Measurements from ENCODE around the gene NID1.

Gene NID1

DNA sequence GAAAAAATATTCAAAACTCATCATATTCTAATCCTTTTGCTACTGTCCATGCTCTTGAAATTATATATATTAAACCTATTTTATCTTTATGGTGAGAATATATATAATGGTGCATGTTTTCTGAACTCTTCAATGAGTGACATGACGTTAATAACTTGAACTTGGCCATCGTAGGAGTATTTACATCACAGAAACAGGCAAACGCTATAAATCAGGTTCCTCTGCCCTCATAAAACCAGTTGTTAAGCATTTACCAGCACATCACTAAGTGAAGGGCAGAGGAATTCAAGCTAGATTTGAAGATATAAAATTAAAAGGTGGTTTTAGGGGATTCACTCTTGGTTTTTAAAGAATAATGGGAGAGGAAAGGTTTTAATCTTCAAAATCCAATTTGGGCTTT, 20.5 kb downstream of the NID1 start:
- no peak for DNase-seq (ENCODE audit: low read depth, low spot score)
- H3K4me3 ChIP-seq (ENCODE audit: low read length): no peak overlapping the region
- no peaks in the 10 kb centered on the region for H3K36me3 ChIP-seq (ENCODE audit: control insufficient read depth, insufficient read depth, low read length)
- no CpG with 5 or more reads among the region's 3 CpGs for WGBS (ENCODE audit: insufficient coverage, insufficient read length)
- H3K4me1 ChIP-seq (ENCODE audit: control insufficient read depth, insufficient read depth, low read length): no peaks in the 10 kb centered on the region
- H3K9me3 ChIP-seq (ENCODE audit: control insufficient read depth, insufficient read depth, low read length): no peaks in the 10 kb centered on the region
- H3K27me3 ChIP-seq (ENCODE audit: control insufficient read depth, insufficient read depth, low read length): no peaks in the 10 kb centered on the region
- H3K27ac ChIP-seq (ENCODE audit: low read length): no peak overlapping the region

DNA sequence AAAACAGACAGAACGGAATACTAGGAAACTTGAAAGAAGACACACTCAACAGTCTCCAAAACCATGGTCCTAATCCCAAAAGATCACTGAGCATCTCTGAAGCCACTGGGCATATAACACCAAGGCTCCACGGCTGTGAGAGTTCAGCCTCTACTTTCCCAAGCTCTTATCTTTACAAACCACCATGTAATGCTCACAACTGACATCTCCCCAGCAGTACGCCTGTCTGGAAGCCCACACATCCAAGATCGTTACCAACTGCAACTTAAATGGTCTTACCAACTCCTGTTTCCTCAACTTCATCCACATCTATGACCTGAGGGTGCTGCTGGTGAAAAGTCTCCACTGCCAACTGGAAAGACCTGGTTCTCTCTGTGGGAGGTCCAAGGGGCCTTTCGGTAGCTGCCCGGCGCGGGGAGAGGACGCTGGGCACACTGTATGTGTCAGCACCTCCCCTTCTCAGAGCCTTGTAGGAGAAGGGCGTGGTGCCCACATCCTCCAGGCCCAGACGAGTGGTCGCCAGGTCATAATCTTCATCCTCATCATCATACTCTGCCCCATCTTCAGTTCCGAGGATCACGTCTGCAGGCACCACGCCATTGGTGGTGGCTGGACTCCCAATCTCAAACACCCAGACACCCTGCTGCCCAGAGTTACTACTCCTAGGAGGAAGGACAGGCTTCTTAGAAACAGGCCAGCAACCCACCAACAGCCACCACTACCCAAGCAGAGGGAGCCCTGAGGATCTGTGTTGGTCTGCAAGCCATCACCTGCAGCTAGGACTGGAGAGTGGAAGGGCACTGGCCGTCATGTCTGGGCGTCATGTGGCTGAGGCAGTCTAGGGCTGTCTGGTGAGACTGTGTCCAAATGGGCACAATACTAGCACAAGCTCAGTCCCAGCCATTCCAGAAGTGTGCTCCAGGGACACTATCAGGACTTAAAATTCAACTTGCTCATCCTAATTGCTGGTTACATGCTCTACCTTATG, 23.0 kb downstream of the NID1 start:
- no peaks in the 10 kb centered on the region for H3K36me3 ChIP-seq (ENCODE audit: control insufficient read depth, insufficient read depth, low read length)
- no peaks in the 10 kb centered on the region for H3K4me1 ChIP-seq (ENCODE audit: control insufficient read depth, insufficient read depth, low read length)
- WGBS (ENCODE audit: insufficient coverage, insufficient read length): no CpG with 5 or more reads among the region's 17 CpGs
- H3K27me3 ChIP-seq (ENCODE audit: control insufficient read depth, insufficient read depth, low read length): no peaks in the 10 kb centered on the region
- H3K9me3 ChIP-seq (ENCODE audit: control insufficient read depth, insufficient read depth, low read length): no peaks in the 10 kb centered on the region
- no peak overlapping the region for H3K27ac ChIP-seq (ENCODE audit: low read length)
- no peak overlapping the region; the same call in 1 of the 2 replicates for H3K4me3 ChIP-seq (ENCODE audit: low read length)
- no peak for DNase-seq (ENCODE audit: low read depth, low spot score)

DNA sequence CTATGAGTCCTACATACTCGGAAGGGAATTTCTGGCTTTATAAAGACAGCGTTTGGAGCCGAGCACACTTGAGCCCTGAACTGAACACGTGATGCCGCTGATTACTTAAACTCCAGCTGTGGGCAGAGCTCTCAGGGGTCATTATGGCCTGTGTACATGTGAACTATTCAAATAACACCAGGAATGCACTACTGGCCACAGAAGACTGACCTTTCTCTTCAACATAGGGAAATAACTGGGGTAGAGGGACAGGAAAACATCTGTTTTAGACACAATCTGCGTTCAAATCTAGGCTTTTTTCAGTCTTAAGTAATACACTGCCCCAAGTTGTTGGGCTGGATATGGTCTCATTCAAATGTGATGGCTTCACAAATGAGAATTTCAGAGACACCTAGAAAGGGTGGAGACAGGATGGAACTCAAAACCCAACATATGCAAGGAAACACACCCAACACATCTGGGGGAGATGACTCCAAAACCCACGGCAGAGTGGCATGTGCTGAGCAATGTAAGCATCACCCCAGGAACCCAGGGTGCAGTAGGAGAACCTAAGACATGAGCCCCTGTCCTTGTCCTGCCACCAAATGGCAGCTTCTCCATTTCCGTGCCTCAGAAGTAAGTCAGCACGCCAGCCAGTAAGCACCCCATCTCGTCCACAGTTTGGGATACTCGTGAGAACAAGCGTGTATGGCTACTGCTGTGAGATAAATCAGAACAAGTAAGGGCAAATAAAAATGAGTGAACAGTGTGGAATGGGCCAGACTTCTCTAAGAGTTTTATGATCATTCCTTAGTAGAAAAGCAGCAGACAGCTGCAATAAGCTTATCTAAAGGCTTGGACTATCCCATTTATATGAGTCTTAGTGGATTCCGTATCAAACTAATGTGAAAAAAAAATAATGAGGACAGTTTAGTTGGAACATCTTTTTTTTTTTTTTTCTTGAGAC, 24.9 kb downstream of the NID1 start:
- Histone ChIP-seq H3K4me1 (ENCODE audit: control insufficient read depth, insufficient read depth, low read length) (no peaks in the 10 kb centered on the region), H3K27ac (ENCODE audit: low read length) (no peak overlapping the region), H3K27me3 (ENCODE audit: control insufficient read depth, insufficient read depth, low read length) (no peaks in the 10 kb centered on the region), H3K9me3 (ENCODE audit: control insufficient read depth, insufficient read depth, low read length) (no peaks in the 10 kb centered on the region), H3K4me3 (ENCODE audit: low read length) (no peak overlapping the region), H3K36me3 (ENCODE audit: control insufficient read depth, insufficient read depth, low read length) (no peaks in the 10 kb centered on the region)
- no CpG with 5 or more reads among the region's 13 CpGs for whole genome bisulfite sequencing (ENCODE audit: insufficient coverage, insufficient read length)
- DNase-seq (ENCODE audit: low read depth, low spot score): no peak

DNA sequence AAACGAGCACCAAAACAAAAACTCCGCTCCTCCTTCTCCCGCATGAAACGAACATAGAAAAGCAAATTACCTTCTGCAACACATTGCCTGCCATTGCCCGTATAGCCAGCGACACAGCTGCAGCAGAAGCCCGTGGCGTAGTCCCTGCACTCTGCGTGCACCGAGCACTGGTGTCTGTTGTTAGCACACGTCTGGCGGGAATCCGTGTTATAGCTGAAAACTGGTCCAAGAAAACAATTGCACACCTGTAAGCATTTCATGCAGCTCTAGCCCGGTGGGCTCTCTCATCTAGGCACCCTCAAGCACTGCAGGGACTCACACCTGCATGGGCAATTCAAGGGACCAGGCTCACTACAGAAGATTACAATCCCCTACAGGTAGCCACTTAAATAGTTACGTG, 26.9 kb downstream of the NID1 start:
- Histone ChIP-seq H3K27me3 (ENCODE audit: control insufficient read depth, insufficient read depth, low read length) (no peaks in the 10 kb centered on the region), H3K4me1 (ENCODE audit: control insufficient read depth, insufficient read depth, low read length) (no peaks in the 10 kb centered on the region), H3K36me3 (ENCODE audit: control insufficient read depth, insufficient read depth, low read length) (no peaks in the 10 kb centered on the region), H3K9me3 (ENCODE audit: control insufficient read depth, insufficient read depth, low read length) (no peaks in the 10 kb centered on the region), H3K27ac (ENCODE audit: low read length) (no peak overlapping the region), H3K4me3 (ENCODE audit: low read length) (no peak overlapping the region)
- WGBS (ENCODE audit: insufficient coverage, insufficient read length): no CpG with 5 or more reads among the region's 15 CpGs
- DNase-seq (ENCODE audit: low read depth, low spot score): no peak

DNA sequence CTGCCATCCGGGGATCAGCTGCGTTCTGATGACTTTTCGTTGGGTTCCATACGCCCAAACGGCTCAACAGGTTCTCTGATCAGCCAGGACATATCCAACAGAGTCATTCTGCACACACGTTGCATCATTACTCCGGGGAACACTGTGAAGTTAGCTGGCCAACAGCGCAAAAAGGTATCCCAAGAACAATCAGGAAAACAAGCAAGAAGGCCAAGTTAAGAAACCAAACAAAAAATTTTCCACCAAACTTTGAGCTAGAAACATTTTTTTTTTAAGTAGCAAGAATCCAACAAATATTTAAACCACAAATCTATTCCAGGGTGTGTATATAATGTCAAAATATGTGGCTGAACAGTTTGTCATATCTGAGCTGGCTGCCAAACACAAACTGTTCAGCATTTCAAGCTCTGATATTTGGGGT, 29.2 kb downstream of the NID1 start:
- WGBS (ENCODE audit: insufficient coverage, insufficient read length): no CpG with 5 or more reads among the region's 8 CpGs
- no peaks in the 10 kb centered on the region for H3K27me3 ChIP-seq (ENCODE audit: control insufficient read depth, insufficient read depth, low read length)
- no peaks in the 10 kb centered on the region for H3K9me3 ChIP-seq (ENCODE audit: control insufficient read depth, insufficient read depth, low read length)
- no peaks in the 10 kb centered on the region for H3K4me1 ChIP-seq (ENCODE audit: control insufficient read depth, insufficient read depth, low read length)
- H3K27ac ChIP-seq (ENCODE audit: low read length): no peak overlapping the region
- H3K36me3 ChIP-seq (ENCODE audit: control insufficient read depth, insufficient read depth, low read length): no peaks in the 10 kb centered on the region
- no peak for DNase-seq (ENCODE audit: low read depth, low spot score)
- no peak overlapping the region for H3K4me3 ChIP-seq (ENCODE audit: low read length)

DNA sequence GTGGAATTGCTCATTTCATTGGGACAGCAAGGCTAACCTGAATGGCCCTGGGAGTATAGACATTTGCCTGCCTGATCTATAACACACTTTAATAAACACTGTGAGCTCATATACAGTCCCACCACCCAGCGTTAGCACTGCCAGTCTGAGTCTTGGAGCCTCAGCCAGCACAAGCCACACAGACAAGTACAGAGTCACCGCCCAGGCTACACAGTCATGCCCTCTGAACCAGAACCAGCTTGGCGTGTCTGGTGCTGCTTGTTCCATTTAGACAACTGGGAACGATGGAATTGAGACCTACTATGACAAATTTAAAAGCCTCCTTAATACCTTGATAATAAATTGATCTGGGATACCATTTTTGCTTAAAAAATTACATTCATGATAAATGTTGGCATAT, 31.6 kb downstream of the NID1 start:
- H3K36me3 ChIP-seq (ENCODE audit: control insufficient read depth, insufficient read depth, low read length): peaks cover 3% of the 10 kb centered on the region; the same call in 1 of the 2 replicates
- H3K9me3 ChIP-seq (ENCODE audit: control insufficient read depth, insufficient read depth, low read length): no peaks in the 10 kb centered on the region
- H3K4me3 ChIP-seq (ENCODE audit: low read length): no peak overlapping the region
- H3K4me1 ChIP-seq (ENCODE audit: control insufficient read depth, insufficient read depth, low read length): no peaks in the 10 kb centered on the region
- H3K27me3 ChIP-seq (ENCODE audit: control insufficient read depth, insufficient read depth, low read length): no peaks in the 10 kb centered on the region
- no CpG with 5 or more reads among the region's 4 CpGs for WGBS (ENCODE audit: insufficient coverage, insufficient read length)
- no peak for DNase-seq (ENCODE audit: low read depth, low spot score)
- H3K27ac ChIP-seq (ENCODE audit: low read length): no peak overlapping the region

DNA sequence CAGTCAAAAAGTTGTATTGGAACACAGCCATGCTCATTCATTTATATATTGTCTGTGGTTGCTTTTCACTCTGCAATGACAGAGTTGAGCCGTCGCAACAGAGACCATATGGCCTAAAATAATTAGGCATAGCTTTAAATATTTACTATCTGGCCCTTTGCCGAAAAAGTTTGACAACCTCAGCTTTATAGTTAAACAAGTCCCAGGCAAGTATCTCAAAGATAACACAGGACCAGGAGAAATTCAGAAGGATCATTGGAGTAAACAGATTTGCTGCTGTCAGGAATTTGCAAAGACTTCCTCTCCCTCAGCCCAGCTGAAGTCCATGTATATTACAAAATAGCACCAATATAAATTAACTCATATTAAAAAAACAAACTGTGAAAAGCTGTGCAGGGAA, 34.4 kb downstream of the NID1 start:
- WGBS (ENCODE audit: insufficient coverage, insufficient read length): no CpG with 5 or more reads among the region's 3 CpGs
- peaks cover 6% of the 10 kb centered on the region; the same call in 1 of the 2 replicates for H3K36me3 ChIP-seq (ENCODE audit: control insufficient read depth, insufficient read depth, low read length)
- H3K4me3 ChIP-seq (ENCODE audit: low read length): no peak overlapping the region
- H3K27ac ChIP-seq (ENCODE audit: low read length): no peak overlapping the region
- no peaks in the 10 kb centered on the region for H3K27me3 ChIP-seq (ENCODE audit: control insufficient read depth, insufficient read depth, low read length)
- H3K9me3 ChIP-seq (ENCODE audit: control insufficient read depth, insufficient read depth, low read length): no peaks in the 10 kb centered on the region
- DNase-seq (ENCODE audit: low read depth, low spot score): no peak
- H3K4me1 ChIP-seq (ENCODE audit: control insufficient read depth, insufficient read depth, low read length): no peaks in the 10 kb centered on the region

DNA sequence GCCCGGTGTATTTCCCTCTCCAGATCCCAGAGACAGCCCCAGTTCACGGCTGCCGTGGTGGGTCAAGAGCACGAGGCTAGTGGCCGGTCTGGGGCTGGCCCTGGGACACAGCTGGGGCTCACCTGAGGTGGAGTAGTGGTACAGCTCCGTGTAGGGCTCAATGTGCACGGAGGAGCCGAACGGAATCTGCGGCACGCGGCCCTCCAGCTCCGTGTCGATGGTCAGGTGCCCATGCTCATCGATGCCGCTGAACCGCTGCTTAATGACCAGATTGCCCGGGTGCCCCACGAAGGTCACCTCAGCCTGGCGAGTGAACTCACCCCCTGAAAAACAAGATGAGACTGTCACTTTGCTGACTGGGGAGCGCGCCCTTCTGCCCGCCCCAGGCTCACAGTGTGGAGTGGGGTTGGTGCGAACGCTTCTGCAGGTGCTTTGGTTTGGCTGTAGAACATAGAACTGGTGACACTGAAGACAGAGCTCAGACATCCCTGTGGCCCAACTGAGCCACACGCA, 35.4 kb downstream of the NID1 start:
- H3K4me1 ChIP-seq (ENCODE audit: control insufficient read depth, insufficient read depth, low read length): no peaks in the 10 kb centered on the region
- H3K9me3 ChIP-seq (ENCODE audit: control insufficient read depth, insufficient read depth, low read length): no peaks in the 10 kb centered on the region
- H3K27me3 ChIP-seq (ENCODE audit: control insufficient read depth, insufficient read depth, low read length): no peaks in the 10 kb centered on the region
- peaks cover 6% of the 10 kb centered on the region; the same call in 1 of the 2 replicates for H3K36me3 ChIP-seq (ENCODE audit: control insufficient read depth, insufficient read depth, low read length)
- no peak overlapping the region for H3K27ac ChIP-seq (ENCODE audit: low read length)
- H3K4me3 ChIP-seq (ENCODE audit: low read length): no peak overlapping the region
- DNase-seq (ENCODE audit: low read depth, low spot score): no peak
- no CpG with 5 or more reads among the region's 26 CpGs for WGBS (ENCODE audit: insufficient coverage, insufficient read length)

DNA sequence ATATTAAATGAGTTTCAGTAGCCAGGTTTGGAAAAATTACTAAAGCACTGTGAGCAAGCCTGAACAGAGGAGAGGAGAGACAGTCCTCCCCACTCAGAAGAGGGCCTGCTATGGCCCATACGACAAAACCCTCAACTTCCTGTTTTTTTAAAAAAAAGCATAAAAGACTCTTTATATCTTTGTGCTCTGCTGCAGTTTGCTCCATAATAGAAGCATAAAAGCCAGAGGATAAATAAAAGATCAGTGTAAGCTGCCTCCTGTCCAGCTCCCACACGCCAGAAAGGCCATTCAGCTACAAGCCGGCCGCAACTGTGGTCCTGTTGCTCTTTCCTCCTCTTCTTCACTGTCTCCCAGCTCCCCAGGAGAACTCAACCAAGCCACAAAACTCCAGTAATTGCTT, 37.8 kb downstream of the NID1 start:
- Histone ChIP-seq H3K36me3 (ENCODE audit: control insufficient read depth, insufficient read depth, low read length) (peaks cover 6% of the 10 kb centered on the region; the same call in 1 of the 2 replicates), H3K4me3 (ENCODE audit: low read length) (no peak overlapping the region), H3K27ac (ENCODE audit: low read length) (no peak overlapping the region), H3K9me3 (ENCODE audit: control insufficient read depth, insufficient read depth, low read length) (no peaks in the 10 kb centered on the region), H3K4me1 (ENCODE audit: control insufficient read depth, insufficient read depth, low read length) (no peaks in the 10 kb centered on the region), H3K27me3 (ENCODE audit: control insufficient read depth, insufficient read depth, low read length) (no peaks in the 10 kb centered on the region)
- WGBS (ENCODE audit: insufficient coverage, insufficient read length): no CpG with 5 or more reads among the region's 4 CpGs
- no peak for DNase-seq (ENCODE audit: low read depth, low spot score)

DNA sequence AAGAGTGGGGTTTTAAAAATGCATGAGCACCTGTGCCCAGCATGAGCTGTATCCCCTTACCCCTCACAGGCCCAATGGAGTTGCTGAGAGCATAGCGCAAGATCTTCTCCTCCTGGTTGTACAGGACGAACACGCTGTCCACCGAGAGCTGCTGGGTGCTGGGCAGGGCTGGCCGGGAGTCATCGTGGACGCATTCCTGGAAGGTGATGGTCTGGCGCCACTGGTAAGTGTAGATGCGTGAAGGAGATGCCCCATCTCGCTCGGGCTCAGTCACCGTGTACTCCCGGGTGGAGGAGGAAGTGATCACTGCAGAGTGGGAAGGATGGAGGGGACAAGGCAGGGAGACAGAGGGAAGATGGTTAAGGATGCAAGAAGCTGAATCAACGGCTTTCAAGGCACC, 39.1 kb downstream of the NID1 start:
- H3K36me3 ChIP-seq (ENCODE audit: control insufficient read depth, insufficient read depth, low read length): peaks cover 6% of the 10 kb centered on the region; the same call in 1 of the 2 replicates
- DNase-seq (ENCODE audit: low read depth, low spot score): no peak
- no peak overlapping the region for H3K27ac ChIP-seq (ENCODE audit: low read length)

More for the DNA sequence above, 39.1 kb downstream of the NID1 start:
- no peak overlapping the region for H3K4me3 ChIP-seq (ENCODE audit: low read length)
- no peaks in the 10 kb centered on the region for H3K4me1 ChIP-seq (ENCODE audit: control insufficient read depth, insufficient read depth, low read length)
- no peaks in the 10 kb centered on the region for H3K9me3 ChIP-seq (ENCODE audit: control insufficient read depth, insufficient read depth, low read length)
- no peaks in the 10 kb centered on the region for H3K27me3 ChIP-seq (ENCODE audit: control insufficient read depth, insufficient read depth, low read length)
- no CpG with 5 or more reads among the region's 14 CpGs for WGBS (ENCODE audit: insufficient coverage, insufficient read length)

Data from iPS DF 6.9 (cell line).